Superior temporal gyrus (tissue), 1 donor: ENCODE measurements around the gene ZFP36L2.

Experiments
- DNase-seq: peaks from one replicate; pipeline ENCODE4 v3.0.0-alpha.2; 2016; ENCODE audit errors: extremely low spot score

The ZFP36L2 gene

DNA sequence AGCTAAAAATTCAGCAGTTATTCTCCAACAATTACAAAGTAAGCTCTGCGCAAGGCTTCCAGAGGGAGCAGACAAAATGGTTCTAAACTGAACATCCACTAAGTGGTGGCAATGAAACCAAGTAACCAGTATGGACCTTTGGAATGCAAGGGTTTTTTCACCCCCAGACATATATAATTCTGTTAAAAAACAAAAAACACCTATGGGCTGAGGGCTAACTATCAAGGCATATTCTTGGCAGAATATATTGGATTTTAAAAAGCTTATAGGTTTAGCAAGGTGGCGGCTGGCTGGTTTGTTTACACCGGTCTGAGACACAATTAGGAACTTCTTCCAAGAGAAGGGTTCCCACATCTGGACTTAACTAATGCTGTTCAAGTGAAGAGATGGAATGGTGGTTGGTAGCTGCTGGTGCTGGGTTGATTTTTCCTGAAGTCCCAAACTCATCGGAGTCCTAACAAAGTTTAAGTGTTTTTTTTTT lies 2.8 kb downstream of the ZFP36L2 start:
- peak; percentile 43 for DNase-seq

- no peak for DNase-seq
These were observed 3.7 kb downstream of the ZFP36L2 start for GRCh38 chr2:43222475-43223309.

GRCh38 chr2:43221763-43222474 lies 4.5 kb downstream of the ZFP36L2 start:
- DNase-seq, result peak; percentile 94

DNA sequence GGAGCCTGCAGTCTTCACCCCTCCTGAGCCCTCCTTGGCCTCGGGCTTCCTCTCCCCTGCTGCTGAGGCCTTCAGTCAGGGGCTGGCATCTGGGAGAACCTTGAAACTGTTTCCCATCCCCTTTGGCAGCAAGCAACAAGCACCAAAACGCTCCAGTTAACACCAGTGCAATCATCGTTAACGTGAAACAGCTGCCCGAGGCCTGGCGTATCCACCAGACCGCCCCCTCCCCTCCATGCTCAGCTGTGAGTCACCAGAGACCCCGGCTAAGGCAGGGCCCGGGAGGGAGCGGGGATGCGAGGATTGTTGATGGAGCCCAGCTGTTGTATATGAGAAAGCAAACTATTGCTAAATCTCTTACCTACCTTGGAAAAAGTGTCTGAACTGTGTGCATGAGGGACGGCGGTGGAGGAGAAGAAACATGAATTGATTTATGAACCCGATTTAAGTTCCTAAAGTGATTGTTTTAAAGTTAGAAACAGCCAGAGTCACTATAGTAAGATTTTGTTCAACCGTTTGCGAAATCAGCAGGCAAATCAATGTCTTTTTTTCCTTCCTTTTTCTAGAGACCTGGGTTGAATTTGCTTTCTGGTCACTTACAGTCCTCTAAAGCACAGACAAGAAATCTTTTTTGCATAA lies 5.2 kb downstream of the ZFP36L2 start:
- DNase-seq, result peak; percentile 25

GRCh38 chr2:43220760-43221123 lies 5.7 kb downstream of the ZFP36L2 start:
- DNase-seq, result peak; percentile 46

DNA sequence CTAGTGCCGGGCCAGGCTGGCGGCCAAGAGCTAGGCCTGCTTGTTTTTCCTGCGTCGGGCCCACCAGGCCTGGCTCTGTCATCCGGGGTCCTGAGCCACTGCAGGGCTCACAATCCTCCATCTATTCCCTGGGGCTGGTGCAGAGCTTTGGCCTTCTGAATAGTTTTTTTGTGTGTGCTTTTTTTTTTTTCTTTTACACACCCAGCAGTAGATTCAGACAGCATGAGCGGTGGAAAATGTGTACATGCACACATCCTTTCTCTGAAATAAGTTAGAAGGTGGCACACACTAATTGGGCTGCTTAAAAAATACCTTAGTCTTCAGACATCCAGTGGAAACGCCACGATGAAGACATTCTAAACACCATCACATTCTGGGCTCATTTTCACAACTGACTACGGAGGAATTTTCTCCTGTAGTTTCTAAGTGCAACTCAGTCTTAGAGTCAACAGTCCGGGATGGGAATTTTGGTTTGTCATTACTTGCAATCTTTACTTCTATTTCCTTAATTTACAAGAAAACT lies 6.1 kb downstream of the ZFP36L2 start:
- peak; percentile 73 for DNase-seq

DNA sequence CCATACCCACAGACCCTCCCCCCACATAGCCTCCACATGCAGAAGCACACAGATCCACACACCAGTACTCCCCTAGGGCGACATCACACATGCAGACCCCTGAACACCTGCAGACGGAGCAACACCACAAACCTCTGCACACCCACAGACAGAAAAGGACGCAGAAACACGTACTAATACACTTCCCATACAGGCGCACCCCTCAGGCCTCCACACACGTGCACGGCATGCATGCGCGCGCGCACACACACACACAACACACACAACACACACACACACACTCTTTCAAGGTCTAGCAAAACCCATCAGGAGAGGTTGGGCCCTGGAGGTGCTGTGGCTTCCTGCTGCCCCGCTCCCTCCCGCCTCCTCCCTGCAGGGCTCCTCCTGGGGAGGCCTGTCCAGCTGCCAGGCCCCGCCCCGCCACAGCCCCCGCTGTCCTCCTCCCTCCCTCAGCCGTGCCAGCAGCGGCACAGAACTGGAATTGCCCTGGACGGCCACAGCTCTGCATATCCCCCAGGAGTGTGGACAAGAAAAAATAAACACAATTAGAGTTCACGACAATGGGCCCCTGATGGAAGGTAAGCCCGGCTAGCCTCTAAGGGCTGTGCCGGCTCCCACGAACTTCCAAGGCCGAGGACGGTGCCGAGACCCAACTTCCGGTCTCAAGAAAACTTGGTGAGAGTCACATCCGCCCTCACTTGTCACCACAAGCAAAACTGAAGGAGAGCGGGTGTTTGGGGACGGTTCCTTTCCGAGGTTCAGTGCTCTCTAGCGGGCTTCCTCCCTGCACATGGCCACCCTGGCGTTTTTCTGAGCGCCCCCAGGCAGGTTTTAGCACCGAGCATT lies 6.8 kb downstream of the ZFP36L2 start:
- DNase-seq, result peak; percentile 75

- no peak for DNase-seq
These were observed 7.6 kb downstream of the ZFP36L2 start for GRCh38 chr2:43218702-43219382.

DNA sequence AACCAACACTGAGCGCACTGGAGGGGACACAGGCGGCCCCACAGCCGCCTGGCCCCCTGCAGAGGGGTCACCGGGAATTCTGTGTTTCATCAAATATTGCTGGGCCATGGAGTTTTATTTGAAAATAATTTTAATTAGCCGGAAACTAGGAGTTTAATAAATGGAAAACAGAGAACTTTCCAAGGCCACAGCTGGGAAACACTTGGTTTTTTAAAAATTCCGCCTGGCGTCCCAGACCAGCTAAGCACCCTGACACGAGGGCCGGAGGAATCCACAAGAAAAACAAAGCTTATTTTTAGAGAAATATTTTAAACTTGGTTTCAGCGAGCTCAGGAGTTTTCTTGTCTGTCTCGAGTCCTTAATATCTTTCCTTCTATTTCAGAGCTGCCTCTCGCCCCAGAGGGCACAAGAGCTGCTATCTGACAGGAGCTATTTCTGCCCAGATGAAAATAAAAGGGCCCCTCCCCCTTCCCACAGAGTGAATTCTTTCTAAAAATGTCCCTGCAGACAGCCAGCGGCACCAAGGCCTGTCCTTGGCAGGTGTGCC lies 8.2 kb downstream of the ZFP36L2 start:
- peak; percentile 35 for DNase-seq

DNA sequence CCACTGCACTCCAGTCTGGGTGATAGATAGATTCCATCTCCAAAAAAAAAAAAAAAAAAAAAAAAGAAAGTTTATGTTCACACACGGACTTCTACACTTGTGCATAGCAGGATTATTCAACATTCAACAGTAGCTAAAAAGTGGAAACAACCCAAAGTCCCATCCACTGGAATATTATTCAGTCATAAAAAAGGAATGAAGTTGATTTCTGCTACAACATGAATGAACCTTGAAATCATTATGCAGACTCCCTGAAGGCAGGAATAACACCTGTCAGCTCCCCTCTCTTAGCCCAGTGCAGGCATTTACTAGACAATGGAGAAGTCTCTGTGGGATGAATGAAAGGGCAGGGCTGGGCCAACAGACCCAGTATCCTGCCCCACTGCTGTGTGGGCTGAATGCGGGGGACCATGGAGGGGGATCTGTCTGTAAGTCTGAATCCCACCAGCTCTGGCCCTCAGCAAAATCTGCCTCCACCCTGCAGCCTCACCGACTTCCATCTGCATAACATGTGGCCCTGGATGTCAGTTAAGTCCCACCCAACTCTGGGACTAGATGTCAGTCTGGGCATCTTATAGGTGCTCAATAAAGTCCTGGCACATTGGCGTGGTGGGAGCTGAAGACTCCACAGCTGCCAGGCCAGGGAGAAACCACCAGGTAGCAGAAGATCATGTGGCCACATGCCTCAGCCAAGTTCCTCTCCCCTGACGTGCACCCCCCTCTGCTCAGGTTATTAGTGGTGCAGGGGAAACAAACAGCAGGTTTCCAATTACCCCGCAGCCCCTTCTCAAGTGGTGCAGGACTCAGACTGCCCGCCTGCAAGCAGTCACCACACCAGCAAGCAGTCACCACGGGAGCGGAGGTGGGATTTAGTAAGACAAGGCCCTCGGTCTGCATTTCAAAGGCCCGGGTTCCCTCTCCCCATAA lies 8.9 kb downstream of the ZFP36L2 start:
- no peak for DNase-seq

DNA sequence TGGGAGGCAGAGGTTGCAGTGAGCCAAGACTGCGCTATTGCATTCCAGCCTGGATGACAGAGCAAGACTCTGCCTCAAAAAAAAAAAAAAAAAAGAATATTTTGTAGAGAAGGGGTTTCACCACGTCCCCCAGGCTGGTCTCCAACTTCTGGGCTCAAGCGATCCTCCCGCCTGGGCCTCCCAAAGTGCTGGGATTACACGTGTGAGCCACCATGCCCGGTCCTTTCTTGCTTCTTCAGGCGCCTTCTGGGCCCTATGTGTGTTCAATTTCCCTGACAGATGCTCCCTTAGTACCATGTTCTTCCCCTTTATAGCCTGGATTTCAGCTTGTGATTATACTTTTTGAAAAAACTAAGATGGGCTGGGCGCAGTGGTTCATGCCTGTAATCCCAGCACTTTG lies 9.8 kb downstream of the ZFP36L2 start:
- no peak for DNase-seq

DNA sequence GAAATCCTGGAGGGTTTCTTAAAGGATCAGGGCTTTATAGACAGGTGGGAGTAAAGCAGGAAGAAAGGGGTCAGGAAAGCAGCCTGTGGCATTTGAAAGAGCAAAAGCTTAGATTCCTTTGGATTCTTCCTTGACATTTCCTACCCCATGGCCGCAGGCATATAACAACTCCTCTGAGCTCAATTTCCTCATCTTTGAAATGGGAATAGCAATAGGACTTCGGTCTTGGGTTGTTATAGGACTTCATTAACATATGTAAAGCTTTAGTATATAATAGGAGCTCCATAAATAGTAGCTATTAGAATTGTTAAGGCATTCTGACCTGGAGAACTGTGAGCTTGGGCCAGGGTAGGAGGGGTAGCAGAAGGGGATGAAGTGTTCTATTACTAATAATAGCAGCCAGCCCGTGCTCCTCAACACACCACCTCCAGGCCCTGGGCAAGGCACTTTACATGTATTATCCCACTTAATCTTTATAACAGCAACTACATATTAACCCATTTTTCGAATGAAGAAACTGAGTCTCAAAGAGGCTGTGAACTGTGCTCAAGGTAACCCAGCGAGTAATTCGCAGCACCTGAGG lies 10.6 kb downstream of the ZFP36L2 start:
- no peak for DNase-seq

GRCh38 chr2:43214253-43214652 lies 12.2 kb downstream of the ZFP36L2 start:
- DNase-seq, result no peak

DNA sequence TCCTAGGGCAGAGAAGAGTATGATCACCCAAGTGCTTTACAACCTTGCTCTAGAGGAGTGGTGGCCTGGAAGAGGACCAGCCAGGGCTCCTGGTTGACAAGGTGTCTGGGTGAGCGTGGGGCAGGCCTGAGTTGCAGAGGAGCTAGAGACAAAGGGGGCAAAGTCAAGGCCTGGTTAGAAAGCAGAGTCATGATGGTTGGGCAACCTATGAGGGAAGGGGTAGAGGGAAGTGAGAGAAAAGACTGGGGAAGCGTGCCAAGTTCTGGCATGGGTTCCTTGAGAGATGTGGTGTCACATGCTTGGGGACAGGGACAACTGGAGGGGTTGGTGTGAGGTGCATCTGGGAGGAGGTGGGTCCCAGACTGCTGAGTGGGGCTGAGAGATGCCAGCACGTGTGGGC lies 13.5 kb downstream of the ZFP36L2 start:
- DNase-seq, result peak; percentile 34

DNA sequence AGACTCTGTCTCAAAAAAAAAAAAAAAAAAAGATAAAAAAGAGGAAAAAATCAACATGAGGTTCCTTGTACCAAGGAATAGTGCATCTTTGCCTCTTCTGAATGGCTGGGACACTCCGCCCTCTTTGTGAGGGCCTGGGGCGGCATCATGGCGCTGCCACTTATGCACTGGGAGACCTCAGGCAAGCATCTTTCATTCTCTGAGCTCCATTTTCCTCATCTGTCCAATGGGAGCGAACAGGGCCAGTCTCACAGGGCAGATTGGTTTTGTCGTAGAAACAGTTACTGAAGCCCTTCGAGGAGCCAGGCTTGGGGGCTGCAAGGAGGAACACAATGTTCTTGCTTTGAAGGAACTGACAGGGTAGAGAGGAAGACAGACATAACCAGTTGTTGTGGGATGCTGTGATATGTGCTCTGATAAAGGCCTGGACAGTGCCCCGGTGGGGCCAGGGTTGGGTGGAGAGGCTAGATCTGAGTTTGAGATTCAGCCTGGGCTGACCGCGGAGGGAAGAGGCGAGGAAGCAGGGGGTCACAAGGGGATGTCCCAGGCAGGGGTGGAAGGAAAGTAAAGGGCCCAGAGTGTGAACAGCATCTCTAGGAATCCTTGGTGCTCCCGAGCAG lies 14.1 kb downstream of the ZFP36L2 start:
- no peak for DNase-seq

DNA sequence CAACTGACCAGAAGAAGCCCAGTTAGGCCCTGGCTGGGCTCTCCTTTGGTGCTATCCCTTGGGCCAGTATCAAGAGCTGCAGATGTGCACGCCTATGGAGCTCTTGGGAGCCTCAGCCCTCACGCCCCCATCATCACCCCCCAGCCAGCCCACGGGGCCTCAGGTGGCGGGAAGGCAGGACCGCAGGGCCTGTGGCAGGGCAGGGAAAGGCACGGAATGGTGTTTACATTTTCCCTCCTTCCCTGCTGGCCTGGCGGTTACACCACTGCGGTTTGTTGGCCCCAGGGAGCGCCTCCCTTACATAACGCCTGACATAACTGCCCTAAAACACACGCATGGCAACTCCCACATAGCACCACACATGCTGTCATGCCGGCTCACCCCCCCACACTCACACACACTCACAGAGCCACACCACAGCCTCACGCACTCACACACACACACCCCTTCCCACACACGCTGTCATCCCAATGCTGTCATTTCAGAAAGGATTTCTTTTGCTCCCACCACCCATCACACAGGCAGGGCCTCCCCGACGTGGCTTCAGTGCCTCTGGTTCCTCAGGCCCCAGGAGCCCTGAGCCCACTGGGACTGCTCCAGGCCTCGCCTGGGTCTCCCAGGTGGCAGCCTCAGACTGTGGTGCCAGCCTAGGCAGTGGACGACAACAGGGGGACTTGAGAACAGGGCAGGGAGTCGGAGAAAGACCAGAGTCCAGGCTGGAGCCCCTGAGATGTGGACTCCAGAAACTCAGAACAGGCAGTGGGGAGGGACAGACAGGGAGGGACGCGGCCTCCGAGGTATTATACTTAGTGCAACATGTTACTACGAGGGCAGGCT lies 15.7 kb downstream of the ZFP36L2 start:
- no peak for DNase-seq

DNA sequence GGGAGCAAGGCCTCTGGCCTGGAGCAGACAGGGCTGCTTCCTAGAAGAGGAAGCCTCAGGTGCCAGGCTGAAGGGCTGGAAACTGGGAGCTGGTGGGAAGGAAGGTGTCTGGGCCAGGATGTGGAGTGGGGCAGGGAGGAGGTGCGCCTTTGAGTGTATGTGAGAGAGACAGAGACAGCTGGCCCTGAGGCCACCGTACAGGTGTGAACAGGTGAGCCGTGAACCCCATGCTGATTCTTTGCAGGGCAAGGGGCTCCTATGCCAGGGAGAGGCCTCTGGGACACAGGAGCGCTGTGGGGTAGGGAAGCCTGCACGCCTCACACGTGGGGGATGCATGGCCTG lies 16.3 kb downstream of the ZFP36L2 start:
- DNase-seq, result no peak

- DNase-seq, result no peak
These were observed 17.1 kb downstream of the ZFP36L2 start for GRCh38 chr2:43209204-43209717.
